ENCODE measurements around the gene MRTFB. TPM values are rescaled to one million over a fixed set of nuclear protein-coding genes. Genes with fewer than 3 reads are reported as not detected.

The MRTFB gene
- total RNA-seq, 1 experiment from 2014 or later = 67.3 TPM

DNA sequence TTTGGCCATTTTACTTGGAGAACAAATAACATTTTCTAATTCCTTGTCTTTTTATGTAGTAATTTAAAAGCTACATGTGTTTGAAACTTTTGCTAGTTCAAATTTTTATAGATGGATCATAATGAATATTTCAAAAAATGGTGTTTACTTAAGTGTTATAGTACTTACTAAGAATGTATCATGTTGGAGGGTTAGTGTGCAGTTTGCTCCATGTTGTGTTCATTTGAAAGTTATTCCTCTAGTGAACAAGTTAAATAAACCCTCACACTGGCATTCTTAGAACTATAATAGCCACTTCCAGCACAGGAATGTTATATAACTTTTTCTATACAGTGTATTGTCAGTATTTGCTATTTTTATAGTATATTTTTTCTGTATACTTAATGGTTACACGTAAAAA lies 62.8 kb downstream of the MRTFB start:
- Mint-ChIP-seq H3K27me3 (ENCODE audit: unreplicated experiment) (no peaks in the 10 kb centered on the region), H3K27ac (ENCODE audit: unreplicated experiment) (no peak overlapping the region), H3K36me3 (ENCODE audit: insufficient read depth, unreplicated experiment) (peaks cover 5% of the 10 kb centered on the region), H3K4me1 (ENCODE audit: low read depth, unreplicated experiment) (peaks cover 8% of the 10 kb centered on the region), H3K4me3 (ENCODE audit: low read depth, unreplicated experiment) (no peak overlapping the region), H3K9me3 (ENCODE audit: low read depth, unreplicated experiment) (no peaks in the 10 kb centered on the region)
- TF ChIP-seq, protein P1, sequence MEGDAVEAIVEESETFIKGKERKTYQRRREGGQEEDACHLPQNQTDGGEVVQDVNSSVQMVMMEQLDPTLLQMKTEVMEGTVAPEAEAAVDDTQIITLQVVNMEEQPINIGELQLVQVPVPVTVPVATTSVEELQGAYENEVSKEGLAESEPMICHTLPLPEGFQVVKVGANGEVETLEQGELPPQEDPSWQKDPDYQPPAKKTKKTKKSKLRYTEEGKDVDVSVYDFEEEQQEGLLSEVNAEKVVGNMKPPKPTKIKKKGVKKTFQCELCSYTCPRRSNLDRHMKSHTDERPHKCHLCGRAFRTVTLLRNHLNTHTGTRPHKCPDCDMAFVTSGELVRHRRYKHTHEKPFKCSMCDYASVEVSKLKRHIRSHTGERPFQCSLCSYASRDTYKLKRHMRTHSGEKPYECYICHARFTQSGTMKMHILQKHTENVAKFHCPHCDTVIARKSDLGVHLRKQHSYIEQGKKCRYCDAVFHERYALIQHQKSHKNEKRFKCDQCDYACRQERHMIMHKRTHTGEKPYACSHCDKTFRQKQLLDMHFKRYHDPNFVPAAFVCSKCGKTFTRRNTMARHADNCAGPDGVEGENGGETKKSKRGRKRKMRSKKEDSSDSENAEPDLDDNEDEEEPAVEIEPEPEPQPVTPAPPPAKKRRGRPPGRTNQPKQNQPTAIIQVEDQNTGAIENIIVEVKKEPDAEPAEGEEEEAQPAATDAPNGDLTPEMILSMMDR (IDR thresholded peaks at IDR 0.05; ENCODE audit: unreplicated experiment) = no peak
- intact Hi-C loops (cut with micrococcal nuclease; ENCODE audit: unreplicated experiment) = no loop called here
- no TSS peak for BruUV-seq (replicated peaks)
- CTCF ChIA-PET = no interaction called here
- DNase-seq = no peak

DNA sequence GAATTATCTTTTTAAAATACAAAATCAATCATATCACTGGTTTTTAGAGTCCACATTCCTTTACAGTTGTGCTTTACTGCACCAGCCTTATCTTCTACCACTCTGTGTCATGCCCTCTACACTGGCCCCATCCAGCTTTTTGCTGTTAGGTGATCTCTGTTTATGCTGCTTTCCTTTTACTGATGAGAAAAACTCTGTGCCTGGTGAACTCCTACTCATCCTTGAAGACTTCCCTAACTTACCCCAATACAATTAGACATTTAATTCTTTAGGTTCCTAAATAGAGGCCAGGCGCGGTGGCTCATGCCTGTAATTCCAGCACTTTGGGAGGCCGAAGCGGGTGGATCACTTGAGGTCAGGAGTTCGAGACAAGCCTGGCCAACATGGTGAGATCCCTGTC lies 64.6 kb downstream of the MRTFB start:
- BruUV-seq (replicated peaks) = no TSS peak
- H3K27ac Mint-ChIP-seq (ENCODE audit: unreplicated experiment) = no peak overlapping the region
- no peak for DNase-seq
- no peaks in the 10 kb centered on the region for H3K27me3 Mint-ChIP-seq (ENCODE audit: unreplicated experiment)
- TF ChIP-seq, protein P1 (IDR thresholded peaks at IDR 0.05; ENCODE audit: unreplicated experiment) = no peak
- H3K4me3 Mint-ChIP-seq (ENCODE audit: low read depth, unreplicated experiment) = no peak overlapping the region
- intact Hi-C loops (cut with micrococcal nuclease; ENCODE audit: unreplicated experiment) = loop anchor here (5.0 kb wide), 1 partner anchor 33 kb away; no protein-coding TSS in a partner anchor
- H3K4me1 Mint-ChIP-seq (ENCODE audit: low read depth, unreplicated experiment) = peaks cover 8% of the 10 kb centered on the region
- peaks cover 4% of the 10 kb centered on the region for H3K36me3 Mint-ChIP-seq (ENCODE audit: insufficient read depth, unreplicated experiment)
- CTCF ChIA-PET = no interaction called here
- H3K9me3 Mint-ChIP-seq (ENCODE audit: low read depth, unreplicated experiment) = no peaks in the 10 kb centered on the region

DNA sequence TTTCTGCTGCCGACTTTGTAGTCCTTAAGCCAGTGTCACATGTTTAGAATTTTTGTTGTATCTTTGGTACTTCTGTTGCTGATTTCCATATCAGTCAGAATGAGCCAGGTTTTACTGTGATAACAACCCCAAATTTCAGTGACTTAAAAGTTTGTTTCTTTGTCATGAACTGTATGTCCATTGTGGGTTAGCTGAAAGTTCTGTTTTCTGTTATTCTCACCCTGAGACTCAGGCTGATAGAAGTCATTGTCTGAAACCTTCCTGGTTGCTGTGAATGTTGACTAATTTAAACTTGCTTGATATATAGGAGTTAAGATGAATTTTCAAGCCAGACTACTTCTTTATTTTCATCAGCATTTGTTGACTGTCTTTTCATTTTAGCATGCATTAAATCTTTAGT lies 68.8 kb downstream of the MRTFB start:
- Mint-ChIP-seq H3K4me1 (ENCODE audit: low read depth, unreplicated experiment) (no peaks in the 10 kb centered on the region), H3K9me3 (ENCODE audit: low read depth, unreplicated experiment) (no peaks in the 10 kb centered on the region), H3K27ac (ENCODE audit: unreplicated experiment) (no peak overlapping the region), H3K4me3 (ENCODE audit: low read depth, unreplicated experiment) (no peak overlapping the region), H3K27me3 (ENCODE audit: unreplicated experiment) (no peaks in the 10 kb centered on the region), H3K36me3 (ENCODE audit: insufficient read depth, unreplicated experiment) (peaks cover 14% of the 10 kb centered on the region)
- CTCF ChIA-PET = no interaction called here
- no peak for DNase-seq
- no TSS peak for BruUV-seq (replicated peaks)
- TF ChIP-seq, protein P1 (IDR thresholded peaks at IDR 0.05; ENCODE audit: unreplicated experiment) = no peak
- intact Hi-C loops (cut with micrococcal nuclease; ENCODE audit: unreplicated experiment) = loop anchor here (5.0 kb wide), 1 partner anchor 38 kb away; no protein-coding TSS in a partner anchor

DNA sequence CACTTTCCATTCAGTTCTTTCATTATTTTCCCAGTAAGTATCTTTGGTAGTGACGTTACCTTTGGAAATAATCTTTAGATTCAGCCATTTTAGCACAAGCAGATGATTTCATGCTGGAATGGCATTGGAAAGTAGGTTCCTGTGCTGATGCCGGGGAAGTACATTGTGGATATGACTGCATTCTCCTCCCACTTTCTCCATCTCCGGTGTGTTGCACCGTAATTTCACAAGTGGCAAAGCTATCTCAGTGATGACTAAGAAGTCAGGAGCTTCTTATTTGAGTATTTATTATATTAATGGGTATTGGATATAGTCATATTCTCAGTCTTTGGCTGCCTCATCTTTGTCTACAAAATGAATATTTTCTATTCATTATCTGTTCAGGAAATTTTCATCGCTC lies 69.8 kb downstream of the MRTFB start:
- BruUV-seq (replicated peaks) = no TSS peak
- Mint-ChIP-seq H3K27me3 (ENCODE audit: unreplicated experiment) (no peaks in the 10 kb centered on the region), H3K36me3 (ENCODE audit: insufficient read depth, unreplicated experiment) (peaks cover 14% of the 10 kb centered on the region), H3K4me3 (ENCODE audit: low read depth, unreplicated experiment) (no peak overlapping the region), H3K27ac (ENCODE audit: unreplicated experiment) (no peak overlapping the region), H3K9me3 (ENCODE audit: low read depth, unreplicated experiment) (no peaks in the 10 kb centered on the region), H3K4me1 (ENCODE audit: low read depth, unreplicated experiment) (peaks cover 6% of the 10 kb centered on the region)
- CTCF ChIA-PET = no interaction called here
- TF ChIP-seq, protein P1 (IDR thresholded peaks at IDR 0.05; ENCODE audit: unreplicated experiment) = no peak
- intact Hi-C loops (cut with micrococcal nuclease; ENCODE audit: unreplicated experiment) = no loop called here
- DNase-seq = no peak
